ENCODE results near the gene FARS2. TPM values are rescaled to one million over a fixed set of nuclear protein-coding genes. Genes with fewer than 3 reads are reported as not detected.

Gene FARS2
- total and polyA plus RNA-seq, 7 experiments from 2014 or later = 16.2 to 28.1 (median 20.8) TPM

DNA sequence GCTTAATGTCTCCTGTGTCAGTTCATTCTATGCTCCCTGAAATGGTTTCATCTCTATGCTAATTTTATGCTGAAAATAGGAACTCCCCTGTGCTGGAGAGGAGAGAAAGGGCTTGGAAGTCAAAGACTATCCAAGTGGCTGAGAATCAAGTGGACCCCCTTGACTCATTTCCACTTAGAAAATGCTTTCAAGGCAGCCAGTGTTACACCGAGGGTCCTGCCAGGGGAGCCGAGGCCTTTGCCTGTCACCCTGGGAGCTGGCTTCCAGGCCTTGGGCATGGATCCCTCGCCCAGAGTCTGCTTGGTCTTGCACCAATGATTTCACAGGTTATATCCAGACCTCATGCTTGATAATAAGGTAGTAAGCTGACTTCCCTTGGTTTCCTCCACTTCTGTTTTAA is 402.8 kb downstream of the FARS2 start:
- Histone ChIP-seq H3K36me3 (ENCODE audit: control insufficient read depth in 2 of 3, insufficient read depth in 3 of 3, low read length in 3 of 3) (no peaks in the 10 kb centered on the region), H3K27me3 (ENCODE audit: control insufficient read depth in 2 of 2, insufficient read depth in 2 of 2, low read length in 2 of 2) (no peaks in the 10 kb centered on the region), H3K4me1 (ENCODE audit: control insufficient read depth in 2 of 2, insufficient read depth in 2 of 2, low read length in 2 of 2) (peaks cover 0 to 47% of the 10 kb centered on the region in 2 donors), H3K4me3 (ENCODE audit: low read length) (no peak overlapping the region), H3K27ac (ENCODE audit: low read depth, low read length) (no peak overlapping the region), H3K9me3 (ENCODE audit: control insufficient read depth in 2 of 3, low read length in 3 of 3) (no peaks in the 10 kb centered on the region)
- peak overlapping the region in 7 of 9 donors; percentile 75 to 95 (median 90) for H3K27ac Mint-ChIP-seq
- H3K4me3 Mint-ChIP-seq = peak overlapping the region in 3 of 10 donors; percentile 68 to 77 (median 69)
- DNase-seq (no peak), ATAC-seq (no peak)
- peaks cover 0 to 4% (median 0%) of the 10 kb centered on the region in 11 donors for H3K9me3 Mint-ChIP-seq
- no peaks in the 10 kb centered on the region for H3K27me3 Mint-ChIP-seq
- peaks cover 24 to 84% (median 76%) of the 10 kb centered on the region in 7 donors for H3K4me1 Mint-ChIP-seq
- ChIA-PET POLR2A (interaction anchor here (0.7 to 2.4 kb wide), 7 partner anchors 14 to 229 kb away, joined by 3 to 7 read pairs (median 4); no protein-coding TSS in a partner anchor), CTCF (no interaction called here)
- H3K36me3 Mint-ChIP-seq = peaks cover 0 to 20% (median 5%) of the 10 kb centered on the region in 5 donors
- intact Hi-C loops (cut with micrococcal nuclease) = loop anchor here in 1 of 2 donors (2.0 to 10.0 kb wide), 4 partner anchors 45 to 659 kb away; partner anchors contain the start of gene RPP40

DNA sequence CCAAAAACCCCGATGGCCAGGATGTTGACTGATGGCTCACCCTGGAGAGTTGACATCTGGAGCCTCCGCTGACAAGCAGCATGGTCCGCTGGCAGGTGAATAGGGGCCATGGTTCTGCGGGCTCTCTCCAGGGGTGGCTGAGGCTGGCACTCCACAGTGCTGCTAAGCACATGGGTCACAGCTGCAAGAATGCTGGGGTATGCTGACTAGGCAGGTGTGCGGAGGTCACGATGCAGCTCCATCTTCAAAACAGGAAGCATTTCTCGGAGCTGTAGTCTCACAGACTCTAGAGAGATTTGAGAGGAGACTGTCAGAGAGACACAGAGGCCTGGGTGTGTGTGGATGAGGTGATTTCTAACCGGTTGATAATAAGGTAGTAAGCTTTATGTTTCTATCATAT is 403.9 kb downstream of the FARS2 start:
- ATAC-seq (peak; percentile 84), DNase-seq (peak in 7 of 9 donors; percentile 25 to 75 (median 60))
- Histone ChIP-seq H3K9me3 (ENCODE audit: control insufficient read depth in 2 of 3, low read length in 3 of 3) (no peaks in the 10 kb centered on the region), H3K4me3 (ENCODE audit: low read length) (peak overlapping the region; percentile 4), H3K36me3 (ENCODE audit: control insufficient read depth in 2 of 3, insufficient read depth in 3 of 3, low read length in 3 of 3) (no peaks in the 10 kb centered on the region), H3K4me1 (ENCODE audit: control insufficient read depth in 2 of 2, insufficient read depth in 2 of 2, low read length in 2 of 2) (peaks cover 0 to 56% of the 10 kb centered on the region in 2 donors), H3K27ac (ENCODE audit: low read depth, low read length) (peak overlapping the region; percentile 45), H3K27me3 (ENCODE audit: control insufficient read depth in 2 of 2, insufficient read depth in 2 of 2, low read length in 2 of 2) (no peaks in the 10 kb centered on the region)
- H3K27ac Mint-ChIP-seq = peak overlapping the region; percentile 75 to 98 (median 90)
- peaks cover 0 to 4% (median 0%) of the 10 kb centered on the region in 11 donors for H3K9me3 Mint-ChIP-seq
- POLR2A ChIA-PET = interaction anchor here (0.5 to 2.4 kb wide), 12 partner anchors 10 to 999 kb away, joined by 3 to 7 read pairs (median 3); no protein-coding TSS in a partner anchor
- H3K4me1 Mint-ChIP-seq = peaks cover 24 to 90% (median 84%) of the 10 kb centered on the region in 7 donors
- peak overlapping the region; percentile 41 to 81 (median 74) for H3K4me3 Mint-ChIP-seq
- intact Hi-C loops (cut with micrococcal nuclease) = loop anchor here in 1 of 2 donors (1.0 to 10.0 kb wide), 9 partner anchors 38 to 882 kb away; partner anchors contain the start of gene RPP40
- H3K27me3 Mint-ChIP-seq = no peaks in the 10 kb centered on the region
- CTCF ChIA-PET = interaction anchor here (1.0 to 1.4 kb wide), 4 partner anchors 21 to 194 kb away, joined by 3 to 12 read pairs (median 4); no protein-coding TSS in a partner anchor
- peaks cover 0 to 16% (median 5%) of the 10 kb centered on the region in 5 donors for H3K36me3 Mint-ChIP-seq

DNA sequence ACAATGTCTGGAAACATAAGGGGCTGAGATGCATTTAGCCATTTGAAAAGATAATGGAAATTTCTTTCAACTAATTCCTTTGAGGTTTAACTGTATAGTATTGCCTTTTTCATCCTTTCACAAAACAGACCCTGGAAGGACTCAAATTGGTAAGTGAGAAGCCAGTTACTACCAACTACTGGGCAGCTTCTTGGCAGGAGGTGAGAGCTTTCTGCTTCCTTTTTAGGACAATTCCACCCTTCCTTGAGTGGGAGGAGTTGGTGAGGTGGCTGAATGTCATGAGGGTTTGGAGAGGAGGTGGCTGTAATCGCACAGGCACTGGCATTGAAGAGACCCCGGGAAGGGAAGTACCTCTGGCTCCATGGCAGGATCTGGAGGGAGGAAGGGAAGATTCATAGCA is 404.4 kb downstream of the FARS2 start:
- peaks cover 0 to 61% of the 10 kb centered on the region in 2 donors for H3K4me1 ChIP-seq (ENCODE audit: control insufficient read depth in 2 of 2, insufficient read depth in 2 of 2, low read length in 2 of 2)
- CTCF ChIA-PET = interaction anchor here (1.0 to 1.4 kb wide), 4 partner anchors 21 to 194 kb away, joined by 3 to 12 read pairs (median 4); no protein-coding TSS in a partner anchor
- H3K27ac ChIP-seq (ENCODE audit: low read depth, low read length) = peak overlapping the region; percentile 45
- Mint-ChIP-seq H3K27ac (peak overlapping the region; percentile 75 to 98 (median 90)), H3K4me1 (peaks cover 26 to 94% (median 86%) of the 10 kb centered on the region in 7 donors), H3K4me3 (peak overlapping the region; percentile 41 to 81 (median 74)), H3K27me3 (no peaks in the 10 kb centered on the region), H3K36me3 (peaks cover 0 to 11% (median 5%) of the 10 kb centered on the region in 5 donors), H3K9me3 (peaks cover 0 to 4% (median 0%) of the 10 kb centered on the region in 11 donors)
- H3K9me3 ChIP-seq (ENCODE audit: control insufficient read depth in 2 of 3, low read length in 3 of 3) = no peaks in the 10 kb centered on the region
- H3K4me3 ChIP-seq (ENCODE audit: low read length) = peak overlapping the region; percentile 4
- H3K36me3 ChIP-seq (ENCODE audit: control insufficient read depth in 2 of 3, insufficient read depth in 3 of 3, low read length in 3 of 3) = no peaks in the 10 kb centered on the region
- intact Hi-C loops (cut with micrococcal nuclease) = loop anchor here in 1 of 2 donors (1.0 to 10.0 kb wide), 9 partner anchors 38 to 882 kb away; partner anchors contain the start of gene RPP40
- no peak for ATAC-seq
- no peaks in the 10 kb centered on the region for H3K27me3 ChIP-seq (ENCODE audit: control insufficient read depth in 2 of 2, insufficient read depth in 2 of 2, low read length in 2 of 2)
- DNase-seq = no peak
- POLR2A ChIA-PET = interaction anchor here (0.5 to 2.4 kb wide), 8 partner anchors 10 to 999 kb away, joined by 3 to 7 read pairs (median 3); no protein-coding TSS in a partner anchor

DNA sequence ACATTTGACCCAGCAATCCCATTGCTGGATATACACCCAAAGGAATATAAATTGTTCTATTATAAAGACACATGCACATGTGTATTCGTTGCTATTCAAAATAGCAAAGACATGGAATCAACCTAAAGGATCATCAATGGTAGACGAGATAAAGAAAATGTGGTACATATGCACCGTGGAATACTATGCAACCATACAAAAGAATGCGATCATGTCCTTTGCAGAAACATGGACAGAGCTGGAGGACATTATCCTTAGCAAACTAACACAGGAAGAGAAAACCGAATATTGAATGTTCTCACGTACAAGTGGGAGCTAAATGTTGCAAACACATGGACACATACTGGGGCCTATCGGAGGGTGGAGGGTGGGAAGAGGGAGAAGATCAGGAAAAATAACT is 405.4 kb downstream of the FARS2 start:
- Mint-ChIP-seq H3K4me1 (peaks cover 35 to 94% (median 86%) of the 10 kb centered on the region in 7 donors), H3K27me3 (no peaks in the 10 kb centered on the region), H3K9me3 (no peaks in the 10 kb centered on the region), H3K36me3 (peaks cover 0 to 8% (median 3%) of the 10 kb centered on the region in 5 donors), H3K27ac (peak overlapping the region in 8 of 9 donors; percentile 53 to 98 (median 88)), H3K4me3 (peak overlapping the region in 9 of 10 donors; percentile 7 to 77 (median 43))
- Histone ChIP-seq H3K27me3 (ENCODE audit: control insufficient read depth in 2 of 2, insufficient read depth in 2 of 2, low read length in 2 of 2) (no peaks in the 10 kb centered on the region), H3K27ac (ENCODE audit: low read depth, low read length) (no peak overlapping the region), H3K36me3 (ENCODE audit: control insufficient read depth in 2 of 3, insufficient read depth in 3 of 3, low read length in 3 of 3) (no peaks in the 10 kb centered on the region), H3K4me1 (ENCODE audit: control insufficient read depth in 2 of 2, insufficient read depth in 2 of 2, low read length in 2 of 2) (peaks cover 0 to 72% of the 10 kb centered on the region in 2 donors), H3K4me3 (ENCODE audit: low read length) (no peak overlapping the region), H3K9me3 (ENCODE audit: control insufficient read depth in 2 of 3, low read length in 3 of 3) (no peaks in the 10 kb centered on the region)
- ChIA-PET CTCF (interaction anchor here (0.7 to 2.0 kb wide), 2 partner anchors 196 to 540 kb away, joined by 3 to 11 read pairs; no protein-coding TSS in a partner anchor), POLR2A (interaction anchor here (2.3 kb wide), 1 partner anchor 85 kb away, joined by 9 read pairs; no protein-coding TSS in a partner anchor)
- intact Hi-C loops (cut with micrococcal nuclease) = loop anchor here in 1 of 2 donors (5.0 to 10.0 kb wide), 4 partner anchors 201 to 881 kb away; partner anchors contain the start of gene RPP40
- ATAC-seq (no peak), DNase-seq (no peak)

DNA sequence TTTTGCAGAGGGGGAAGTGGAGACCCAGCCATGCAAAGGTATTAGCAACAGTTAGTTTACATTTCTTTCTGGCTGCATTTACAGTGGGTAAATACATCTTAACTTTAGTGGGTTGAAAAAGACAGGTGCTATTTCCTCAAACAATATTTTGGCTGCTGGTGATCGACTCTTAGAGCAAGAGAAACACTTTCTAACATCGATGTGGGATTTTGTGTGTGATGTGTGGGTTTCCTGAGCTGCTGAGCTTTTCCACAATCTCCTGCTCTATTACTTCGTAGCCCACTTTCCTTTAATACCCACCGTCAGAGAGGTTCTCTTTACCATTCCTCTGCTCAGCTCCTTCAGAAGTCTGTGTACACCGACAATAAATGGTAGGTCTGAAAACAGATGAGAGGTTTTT is 406.4 kb downstream of the FARS2 start:
- intact Hi-C loops (cut with micrococcal nuclease) = loop anchor here in 1 of 2 donors (5.0 to 10.0 kb wide), 4 partner anchors 200 to 880 kb away; partner anchors contain the start of gene RPP40
- Histone ChIP-seq H3K9me3 (ENCODE audit: control insufficient read depth in 2 of 3, low read length in 3 of 3) (no peaks in the 10 kb centered on the region), H3K4me3 (ENCODE audit: low read length) (no peak overlapping the region), H3K27me3 (ENCODE audit: control insufficient read depth in 2 of 2, insufficient read depth in 2 of 2, low read length in 2 of 2) (no peaks in the 10 kb centered on the region), H3K27ac (ENCODE audit: low read depth, low read length) (peak overlapping the region; percentile 52), H3K36me3 (ENCODE audit: control insufficient read depth in 2 of 3, insufficient read depth in 3 of 3, low read length in 3 of 3) (no peaks in the 10 kb centered on the region), H3K4me1 (ENCODE audit: control insufficient read depth in 2 of 2, insufficient read depth in 2 of 2, low read length in 2 of 2) (peaks cover 0 to 74% of the 10 kb centered on the region in 2 donors)
- POLR2A ChIA-PET = interaction anchor here (0.6 to 2.3 kb wide), 14 partner anchors 11 to 407 kb away, joined by 3 to 9 read pairs (median 4); partner anchors contain the start of genes FARS2 and LYRM4
- H3K4me3 Mint-ChIP-seq = peak overlapping the region; percentile 36 to 82 (median 72)
- peak; percentile 30 for ATAC-seq
- peaks cover 37 to 98% (median 95%) of the 10 kb centered on the region in 7 donors for H3K4me1 Mint-ChIP-seq
- peak overlapping the region; percentile 61 to 93 (median 87) for H3K27ac Mint-ChIP-seq
- peaks cover 0 to 11% (median 4%) of the 10 kb centered on the region in 5 donors for H3K36me3 Mint-ChIP-seq
- no peaks in the 10 kb centered on the region for H3K27me3 Mint-ChIP-seq
- CTCF ChIA-PET = interaction anchor here (1.2 to 2.0 kb wide), 2 partner anchors 85 to 197 kb away, joined by 3 to 11 read pairs; no protein-coding TSS in a partner anchor
- H3K9me3 Mint-ChIP-seq = no peaks in the 10 kb centered on the region
- peak in 7 of 9 donors; percentile 50 to 90 (median 77) for DNase-seq

DNA sequence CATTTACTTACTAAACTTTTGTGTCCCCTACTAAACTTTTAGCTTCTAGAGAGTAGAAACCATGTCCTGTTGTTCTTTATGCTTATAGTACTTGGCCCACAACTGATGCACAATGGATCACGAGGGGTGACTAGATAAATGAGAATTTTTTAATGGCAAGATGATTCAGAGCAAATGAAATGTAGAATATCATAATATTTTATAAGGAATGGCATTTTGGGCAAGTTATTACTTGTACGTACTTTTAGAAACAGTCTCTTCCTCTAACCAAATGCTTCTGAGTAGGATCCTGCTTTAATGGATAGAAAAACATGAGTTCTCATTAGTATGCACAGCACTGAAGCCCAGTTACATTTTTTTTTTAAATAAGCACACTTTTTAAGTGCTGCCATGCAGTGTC is 409.1 kb downstream of the FARS2 start:
- H3K27ac Mint-ChIP-seq = peak overlapping the region in 7 of 9 donors; percentile 64 to 90 (median 79)
- H3K4me3 Mint-ChIP-seq = peak overlapping the region in 5 of 10 donors; percentile 63 to 82 (median 69)
- POLR2A ChIA-PET = interaction anchor here (0.9 to 1.5 kb wide), 4 partner anchors 9 to 134 kb away, joined by 3 to 4 read pairs (median 4); no protein-coding TSS in a partner anchor
- no peak overlapping the region for H3K27ac ChIP-seq (ENCODE audit: low read depth, low read length)
- intact Hi-C loops (cut with micrococcal nuclease) = no loop called here
- no peak for DNase-seq
- H3K27me3 ChIP-seq (ENCODE audit: control insufficient read depth in 2 of 2, insufficient read depth in 2 of 2, low read length in 2 of 2) = no peaks in the 10 kb centered on the region
- no peak for ATAC-seq
- no peaks in the 10 kb centered on the region for H3K9me3 Mint-ChIP-seq
- no peaks in the 10 kb centered on the region for H3K36me3 ChIP-seq (ENCODE audit: control insufficient read depth in 2 of 3, insufficient read depth in 3 of 3, low read length in 3 of 3)
- no peaks in the 10 kb centered on the region for H3K9me3 ChIP-seq (ENCODE audit: control insufficient read depth in 2 of 3, low read length in 3 of 3)
- H3K36me3 Mint-ChIP-seq = peaks cover 0 to 12% (median 9%) of the 10 kb centered on the region in 5 donors
- H3K27me3 Mint-ChIP-seq = no peaks in the 10 kb centered on the region
- peaks cover 0 to 53% of the 10 kb centered on the region in 2 donors for H3K4me1 ChIP-seq (ENCODE audit: control insufficient read depth in 2 of 2, insufficient read depth in 2 of 2, low read length in 2 of 2)
- CTCF ChIA-PET = interaction anchor here (0.8 to 2.7 kb wide), 5 partner anchors 87 to 201 kb away, joined by 3 to 11 read pairs (median 3); no protein-coding TSS in a partner anchor
- peaks cover 33 to 88% (median 81%) of the 10 kb centered on the region in 7 donors for H3K4me1 Mint-ChIP-seq
- H3K4me3 ChIP-seq (ENCODE audit: low read length) = no peak overlapping the region

All from naive thymus-derived CD4-positive, alpha-beta T cell (primary cell).